ENCODE measurements around the gene SIL1. TPM values are rescaled to one million over a fixed set of nuclear protein-coding genes. Genes with fewer than 3 reads are reported as not detected.

Gene SIL1
- total and polyA plus RNA-seq, 2 of the 4 experiments (the other 2 are of a cell fraction): 56.1 to 66.0 TPM

DNA sequence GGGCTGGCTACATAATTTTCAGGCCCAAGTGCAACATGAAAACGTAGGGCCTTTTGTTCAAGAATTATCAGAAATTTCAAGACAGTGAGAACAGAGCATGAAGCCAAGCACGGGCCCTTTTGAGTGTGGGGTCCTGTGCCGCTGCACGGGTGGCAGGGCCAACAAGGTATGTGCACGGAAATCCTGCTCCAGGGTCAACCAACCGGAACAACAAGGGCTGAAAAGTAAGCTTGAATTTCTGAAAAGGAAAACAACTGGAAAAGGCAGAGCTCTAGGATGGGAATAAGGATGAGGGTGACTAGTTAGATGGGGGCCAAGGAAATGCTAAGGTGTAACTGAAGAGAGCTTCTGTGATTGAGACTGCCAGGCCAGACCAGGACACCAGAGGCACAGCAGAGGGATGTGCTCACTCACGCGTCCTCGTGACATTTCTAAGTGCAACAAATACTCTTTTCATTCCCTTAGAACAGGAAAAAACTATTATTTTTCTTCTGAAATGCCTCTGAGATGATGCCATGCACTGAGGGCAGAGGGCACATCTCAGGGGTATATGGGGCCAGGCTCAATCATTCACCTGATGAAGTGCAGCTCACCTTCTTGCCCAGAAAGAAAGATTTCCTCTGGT lies 242.4 kb downstream of the SIL1 start:
- Histone ChIP-seq H2AK5ac (ENCODE audit: low read depth, low read length) (no peak overlapping the region), H4K91ac (ENCODE audit: insufficient read depth, low read depth, low read length) (no peak overlapping the region), H3K4ac (ENCODE audit: low read depth, low read length) (no peak overlapping the region), H4K5ac (ENCODE audit: low read depth, low read length) (no peak overlapping the region), H3K4me3 (ENCODE audit: insufficient read depth, low read depth, low read length) (no peak overlapping the region), H3K4me1 (ENCODE audit: control insufficient read depth, insufficient read depth, low read length) (peaks cover 25% of the 10 kb centered on the region), H2BK5ac (ENCODE audit: low read depth, low read length, poor library complexity, severe bottlenecking) (no peak overlapping the region), H2AK9ac (replicated peaks; ENCODE audit: low read depth, low read length, poor library complexity) (no peak overlapping the region), H2BK120ac (ENCODE audit: low read depth, low read length) (no peak overlapping the region), H2BK15ac (ENCODE audit: low read depth, low read length) (no peak overlapping the region), H3K56ac (ENCODE audit: extremely low read depth, insufficient read depth, low read length) (no peak overlapping the region), H4K8ac (ENCODE audit: low read depth in 2 of 2, low read length in 2 of 2) (no peak overlapping the region), H3K79me1 (ENCODE audit: low read depth in 1 of 2, low read length in 2 of 2) (no peaks in the 10 kb centered on the region; a peak in 1 of 4 replicates), H4K20me1 (ENCODE audit: insufficient read depth, low read length) (peaks cover 7% of the 10 kb centered on the region; the same call in 1 of the 2 replicates), H3K18ac (ENCODE audit: low read depth, low read length) (no peak overlapping the region; the same call in 1 of the 2 replicates), H3K14ac (replicated peaks; ENCODE audit: low read depth, low read length) (no peak overlapping the region), H2BK20ac (ENCODE audit: low read depth, low read length) (no peak overlapping the region), H3K9ac (ENCODE audit: low read depth, low read length) (no peak overlapping the region), H3K27me3 (ENCODE audit: control insufficient read depth, insufficient read depth, low read length) (no peaks in the 10 kb centered on the region), H3K36me3 (ENCODE audit: control insufficient read depth, insufficient read depth, low read length) (peaks cover under 1% of the 10 kb centered on the region; the same call in 1 of the 2 replicates), H3K27ac (ENCODE audit: insufficient read depth, low read length) (no peak overlapping the region; the same call in 1 of the 2 replicates), H3K9me3 (ENCODE audit: control insufficient read depth, insufficient read depth, low read length) (no peaks in the 10 kb centered on the region), H3K4me2 (ENCODE audit: low read depth, low read length) (no peak overlapping the region), H3K23ac (ENCODE audit: low read depth, low read length) (no peak overlapping the region), H2AFZ (replicated peaks; ENCODE audit: low read length, poor library complexity) (no peak overlapping the region), H3K9me1 (ENCODE audit: insufficient read depth, low read length) (peaks cover 8% of the 10 kb centered on the region; the same call in 1 of the 2 replicates)
- intact Hi-C loops (cut with micrococcal nuclease) (no loop called here), dilution Hi-C loops (cut with HindIII; ENCODE audit: low sequenced_read_pairs, unreplicated experiment) (no loop called here), in situ Hi-C loops (cut with MboI; ENCODE audit: low sequenced_read_pairs) (no loop called here)
- TF ChIP-seq CHD1 (IDR thresholded peaks at IDR 0.05; ENCODE audit: low read depth, low read length) (no peak), MAZ (IDR thresholded peaks at IDR 0.05; ENCODE audit: borderline replicate concordance, low read depth, low read length) (no peak), BHLHE40 (IDR thresholded peaks at IDR 0.05; ENCODE audit: low read depth, low read length) (no peak)
- DNase-seq (no peak), ATAC-seq (ENCODE audit: low read depth) (no peak)
- 66% methylated on average over 5 of the region's 9 CpGs; no CpG with 5 or more reads in 1 of the 2 experiments for WGBS, 2 experiments (ENCODE audit: extremely low coverage in 2 of 2, insufficient read length in 1 of 2)
- no TSS peak for BruUV-seq (replicated peaks)
- POLR2A ChIA-PET (ENCODE audit: unreplicated experiment): no interaction called here
- CTCF ChIA-PET: interaction anchor here (0.6 kb wide), 1 partner anchor 193 kb away, joined by 4 read pairs; no protein-coding TSS in a partner anchor
